ENCODE data around the gene SLC6A9.

- TF ChIP-seq CTCF (IDR thresholded peaks at IDR 0.05) (no peak), POLR2A (IDR thresholded peaks at IDR 0.05) (no peak), POLR2AphosphoS5 (IDR thresholded peaks at IDR 0.05; ENCODE audit: insufficient read depth in 1 of 2, low read depth in 1 of 2) (no peak)
Measured at GRCh38 chr1:44048532-44049215, 17.4 kb upstream of the SLC6A9 start.
